PFSK-1 (cell line): Measurements from ENCODE around the gene C9orf152.

Source experiments
- POLR2AphosphoS5 ChIP-seq: IDR thresholded peaks from 2 replicates; pipeline ENCODE4 v1.6.1; 2012; ENCODE audit warnings: low read depth, mild to moderate bottlenecking, control low read depth, low read length, moderate library complexity
- TAF1 ChIP-seq: IDR thresholded peaks from 2 replicates; pipeline ENCODE4 v1.6.1; 2012; ENCODE audit warnings: low read length, control low read depth, borderline replicate concordance; ENCODE audit not compliant: insufficient read depth
- TF ChIP-seq, protein P1 (sequence below), 2 experiments: IDR thresholded peaks; 2 replicates each; pipeline versions ENCODE4 v1.6.1 to v1.8.0; 2011 to 2012; ENCODE audit warnings: low read depth in 2 of 2, low read length in 2 of 2, control low read depth in 1 of 2, inconsistent platforms in 1 of 2, mild to moderate bottlenecking in 1 of 2, moderate library complexity in 1 of 2; ENCODE audit not compliant: insufficient read depth in 1 of 2

DNA sequence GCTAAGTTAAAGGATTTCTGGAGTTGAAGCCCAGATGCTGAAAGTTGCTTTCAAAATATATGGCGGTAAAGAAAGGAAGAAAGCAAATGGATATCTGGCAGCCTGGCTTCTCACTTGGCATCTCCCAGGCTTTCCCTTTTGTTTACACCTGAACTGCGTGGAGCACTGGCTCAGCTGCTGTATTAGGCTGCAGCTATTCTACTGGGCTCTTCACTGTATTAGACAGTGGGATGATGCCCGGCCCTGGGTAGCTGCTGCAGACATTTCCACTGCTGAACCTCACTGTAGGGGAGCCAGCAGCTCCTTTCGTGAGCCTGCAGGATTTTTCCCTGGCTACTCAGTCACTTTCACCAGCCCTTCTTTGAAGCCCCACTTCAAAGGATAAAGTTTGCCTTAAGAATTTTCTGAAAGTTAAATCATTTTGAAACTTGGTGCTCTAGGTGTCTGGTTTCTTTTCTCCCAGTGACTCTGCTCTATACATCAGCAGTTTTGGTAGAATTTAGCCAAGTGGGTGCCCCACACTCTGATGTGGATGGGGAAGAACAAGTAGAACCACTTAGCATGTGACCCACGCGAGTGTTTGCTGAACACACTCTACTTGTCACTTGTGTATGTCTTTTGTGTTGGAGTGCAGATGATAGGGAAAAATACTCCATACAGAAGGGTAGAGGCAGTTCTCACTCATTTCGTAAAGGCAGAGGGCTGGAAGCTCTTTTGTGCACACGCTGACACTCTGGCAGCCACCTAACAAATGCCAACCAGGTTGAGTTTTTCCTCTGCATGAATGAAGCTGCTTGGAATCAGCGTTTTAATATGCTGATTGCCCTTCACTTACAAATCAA, 49.9 kb downstream of the C9orf152 start:
- TF ChIP-seq POLR2AphosphoS5: no peak
- TF ChIP-seq, protein P1, sequence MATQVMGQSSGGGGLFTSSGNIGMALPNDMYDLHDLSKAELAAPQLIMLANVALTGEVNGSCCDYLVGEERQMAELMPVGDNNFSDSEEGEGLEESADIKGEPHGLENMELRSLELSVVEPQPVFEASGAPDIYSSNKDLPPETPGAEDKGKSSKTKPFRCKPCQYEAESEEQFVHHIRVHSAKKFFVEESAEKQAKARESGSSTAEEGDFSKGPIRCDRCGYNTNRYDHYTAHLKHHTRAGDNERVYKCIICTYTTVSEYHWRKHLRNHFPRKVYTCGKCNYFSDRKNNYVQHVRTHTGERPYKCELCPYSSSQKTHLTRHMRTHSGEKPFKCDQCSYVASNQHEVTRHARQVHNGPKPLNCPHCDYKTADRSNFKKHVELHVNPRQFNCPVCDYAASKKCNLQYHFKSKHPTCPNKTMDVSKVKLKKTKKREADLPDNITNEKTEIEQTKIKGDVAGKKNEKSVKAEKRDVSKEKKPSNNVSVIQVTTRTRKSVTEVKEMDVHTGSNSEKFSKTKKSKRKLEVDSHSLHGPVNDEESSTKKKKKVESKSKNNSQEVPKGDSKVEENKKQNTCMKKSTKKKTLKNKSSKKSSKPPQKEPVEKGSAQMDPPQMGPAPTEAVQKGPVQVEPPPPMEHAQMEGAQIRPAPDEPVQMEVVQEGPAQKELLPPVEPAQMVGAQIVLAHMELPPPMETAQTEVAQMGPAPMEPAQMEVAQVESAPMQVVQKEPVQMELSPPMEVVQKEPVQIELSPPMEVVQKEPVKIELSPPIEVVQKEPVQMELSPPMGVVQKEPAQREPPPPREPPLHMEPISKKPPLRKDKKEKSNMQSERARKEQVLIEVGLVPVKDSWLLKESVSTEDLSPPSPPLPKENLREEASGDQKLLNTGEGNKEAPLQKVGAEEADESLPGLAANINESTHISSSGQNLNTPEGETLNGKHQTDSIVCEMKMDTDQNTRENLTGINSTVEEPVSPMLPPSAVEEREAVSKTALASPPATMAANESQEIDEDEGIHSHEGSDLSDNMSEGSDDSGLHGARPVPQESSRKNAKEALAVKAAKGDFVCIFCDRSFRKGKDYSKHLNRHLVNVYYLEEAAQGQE (IDR thresholded peaks at IDR 0.05; ENCODE audit: insufficient read depth in 1 of 2, low read depth in 2 of 2, low read length in 2 of 2): no peak
- TF ChIP-seq TAF1: no peak
